ENCODE measurements around the gene UXS1.

GRCh38 chr2:106161938-106162820, 31.9 kb downstream of the UXS1 start:
- TF ChIP-seq CTCF (IDR thresholded peaks at IDR 0.05; ENCODE audit: poor library complexity, severe bottlenecking) (no peak), POLR2AphosphoS5 (IDR thresholded peaks at IDR 0.05) (no peak), EP300 (conservative IDR thresholded peaks at IDR 0.05; ENCODE audit: poor library complexity, severe bottlenecking) (no peak), TAF1 (IDR thresholded peaks at IDR 0.05; ENCODE audit: low read depth) (no peak)
